Activated CD8-positive, alpha-beta memory T cell treated with anti-CD3 and anti-CD28 coated beads for 48 hours (primary cell): Measurements from ENCODE around the gene RABL6.
"Not testable (repeated sequence)": the region's sequence is repeated elsewhere in the genome, so short reads cannot be mapped to it uniquely, and the experiment has no call there.

Source experiments
- DNase-seq, 3 experiments: peaks; one replicate each; pipeline ENCODE4 v3.0.0-alpha.2; 2020; ENCODE audit warnings: low read depth in 2 of 3, low spot score in 2 of 3

RABL6 gene

DNA sequence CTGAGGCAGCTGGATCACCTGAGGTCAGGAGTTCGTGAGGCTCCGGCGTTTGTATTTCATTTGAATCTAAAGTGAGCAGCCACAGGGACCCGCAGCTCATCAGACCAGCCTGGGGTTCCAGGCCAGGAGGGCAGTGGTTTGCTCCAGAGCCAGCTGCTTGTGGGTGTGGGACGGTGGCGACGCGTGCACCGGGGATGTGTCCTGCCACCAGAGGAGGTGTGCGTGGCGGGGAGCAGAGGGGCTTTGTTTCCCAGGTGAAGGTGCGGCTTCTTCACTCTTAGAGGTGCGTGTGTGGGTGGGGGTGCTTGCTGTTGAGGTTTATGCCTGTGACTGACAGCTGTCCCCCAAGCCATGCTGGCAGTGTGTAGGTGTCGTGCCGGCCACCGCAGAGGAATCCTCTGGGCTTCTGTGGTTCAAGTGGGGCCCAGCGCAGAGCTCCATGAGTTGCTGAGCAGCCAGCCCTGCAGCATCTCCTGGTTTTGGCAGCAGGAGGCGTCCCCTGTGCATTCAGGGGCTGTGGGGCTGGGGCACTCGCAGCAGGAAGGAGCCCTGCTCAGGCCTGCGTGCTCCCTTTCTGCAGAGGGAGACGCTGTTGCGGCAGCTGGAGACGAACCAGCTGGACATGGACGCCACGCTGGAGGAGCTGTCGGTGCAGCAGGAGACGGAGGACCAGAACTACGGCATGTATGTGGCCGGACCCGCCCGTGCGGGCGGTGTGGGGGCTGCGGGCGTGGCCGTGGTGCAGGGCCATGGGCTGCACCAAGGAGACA, 27.6 kb downstream of the RABL6 start:
- DNase-seq: no peak

DNA sequence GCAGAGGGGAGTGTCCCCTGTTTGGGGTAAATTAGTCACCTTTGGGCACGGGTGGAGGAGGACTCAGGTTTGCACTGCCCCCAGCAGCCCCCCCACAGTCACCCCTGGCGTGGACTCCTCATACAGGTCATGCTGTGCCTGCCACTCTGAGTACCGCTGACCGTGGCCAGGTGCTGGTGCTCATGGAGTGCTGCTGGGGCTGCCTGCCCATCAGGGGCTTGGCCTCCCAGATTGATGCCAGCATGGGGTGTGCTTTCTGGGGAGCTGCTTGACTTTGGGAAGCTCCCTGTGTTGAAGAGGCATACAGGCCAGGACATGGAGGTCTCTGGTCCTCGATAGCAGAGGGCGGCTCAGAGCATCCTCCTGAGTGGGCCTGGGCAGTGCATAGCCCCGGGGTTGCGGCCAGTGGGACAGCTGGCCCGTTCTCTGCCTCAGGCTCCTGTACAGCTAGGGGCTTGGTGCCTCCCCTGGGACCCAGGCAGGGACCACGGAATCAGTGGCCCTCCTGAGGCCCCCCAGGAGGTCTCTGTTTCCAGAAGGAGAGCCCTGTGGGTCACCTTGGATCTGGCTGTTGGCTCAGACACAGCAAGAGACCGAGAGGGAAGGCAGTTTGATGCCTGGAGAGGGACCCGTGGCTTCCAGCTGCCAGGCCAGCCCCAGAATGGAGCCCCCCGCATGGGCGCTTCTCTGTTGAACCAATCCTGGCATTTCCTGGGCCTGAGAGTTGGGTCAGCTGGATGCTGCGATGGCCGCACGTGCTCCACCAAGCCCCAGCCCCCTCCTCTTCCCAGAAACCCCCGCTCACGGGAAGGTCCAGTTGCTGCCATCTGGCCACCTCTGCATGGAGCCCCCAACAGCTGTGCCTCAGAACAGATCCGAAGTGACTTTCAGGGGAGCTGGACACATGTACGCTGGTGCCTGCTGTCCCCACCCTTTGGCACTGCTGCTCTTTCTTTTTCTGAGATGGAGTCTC, 28.5 kb downstream of the RABL6 start:
- DNase-seq: no peak

- no peak for DNase-seq
Observed at GRCh38 chr9:136837146-136837855, 29.6 kb downstream of the RABL6 start.

GRCh38 chr9:136837856-136838277, 30.1 kb downstream of the RABL6 start:
- not testable (repeated sequence) for DNase-seq

- DNase-seq: no peak
Observed at GRCh38 chr9:136838314-136839228, 30.8 kb downstream of the RABL6 start.

DNA sequence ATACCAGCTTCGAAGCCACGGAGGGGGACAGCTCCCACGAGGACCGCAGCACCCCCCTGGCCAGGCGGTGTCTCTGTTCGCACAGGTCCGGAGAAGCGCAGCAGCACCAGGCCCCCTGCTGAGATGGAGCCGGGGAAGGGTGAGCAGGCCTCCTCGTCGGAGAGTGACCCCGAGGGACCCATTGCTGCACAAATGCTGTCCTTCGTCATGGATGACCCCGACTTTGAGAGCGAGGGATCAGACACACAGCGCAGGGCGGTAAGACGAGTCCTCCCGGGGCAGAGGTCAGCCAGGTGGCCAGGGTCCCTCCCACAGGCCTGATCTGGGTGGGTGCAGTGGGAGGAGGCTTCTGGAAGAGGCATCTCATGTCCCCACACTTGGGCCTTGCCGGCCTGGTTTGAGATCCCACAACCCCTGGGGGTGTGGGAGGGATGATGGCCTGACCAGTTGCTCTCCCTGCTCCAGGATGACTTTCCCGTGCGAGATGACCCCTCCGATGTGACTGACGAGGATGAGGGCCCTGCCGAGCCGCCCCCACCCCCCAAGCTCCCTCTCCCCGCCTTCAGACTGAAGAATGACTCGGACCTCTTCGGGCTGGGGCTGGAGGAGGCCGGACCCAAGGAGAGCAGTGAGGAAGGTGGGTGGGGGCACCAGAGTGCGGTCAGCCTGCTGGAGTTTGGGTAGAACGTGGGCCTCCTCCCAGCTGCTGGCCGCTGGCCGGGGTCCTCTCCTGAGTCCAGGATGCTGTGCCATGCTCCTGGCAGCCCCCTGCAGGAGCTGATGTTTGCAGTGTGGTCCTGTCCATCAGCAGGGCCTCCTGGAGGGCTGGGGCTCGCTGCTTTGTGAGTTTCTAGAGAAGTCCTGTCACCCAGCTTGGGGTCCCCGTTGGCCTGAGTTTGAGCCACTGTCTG, 31.7 kb downstream of the RABL6 start:
- DNase-seq: no peak

DNA sequence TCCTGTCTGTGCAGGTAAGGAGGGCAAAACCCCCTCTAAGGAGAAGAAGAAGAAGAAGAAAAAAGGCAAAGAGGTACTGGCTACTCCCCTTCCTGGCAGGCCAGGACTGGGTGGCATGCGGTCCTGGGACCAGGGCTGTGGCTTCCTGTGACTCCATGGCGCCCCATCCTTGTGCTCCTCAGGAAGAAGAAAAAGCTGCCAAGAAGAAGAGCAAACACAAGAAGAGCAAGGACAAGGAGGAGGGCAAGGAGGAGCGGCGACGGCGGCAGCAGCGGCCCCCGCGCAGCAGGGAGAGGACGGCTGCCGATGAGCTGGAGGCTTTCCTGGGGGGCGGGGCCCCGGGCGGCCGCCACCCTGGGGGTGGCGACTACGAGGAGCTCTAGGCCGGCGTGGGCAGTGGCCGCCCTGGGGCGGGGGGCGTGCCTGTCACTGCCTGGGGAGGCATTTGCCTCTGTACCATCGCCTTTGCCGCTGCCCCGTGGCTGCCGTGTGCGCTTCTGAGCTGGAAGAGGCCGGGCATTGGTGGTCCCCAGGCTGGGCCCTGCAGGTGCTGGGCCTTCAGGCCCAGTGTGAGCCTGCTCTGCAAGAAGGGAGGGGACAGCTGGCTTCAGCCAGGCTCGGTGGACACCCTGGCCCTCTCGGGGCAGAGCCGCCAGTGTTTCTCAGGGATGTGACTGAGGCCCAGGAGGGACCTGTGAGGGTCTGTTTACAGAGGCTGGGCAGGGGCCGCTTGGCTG, 32.6 kb downstream of the RABL6 start:
- DNase-seq: no peak

- DNase-seq: no peak
Observed at GRCh38 chr9:136840877-136841645, 33.3 kb downstream of the RABL6 start.

- DNase-seq: not testable (repeated sequence)
Observed at GRCh38 chr9:136841646-136842379, 34.1 kb downstream of the RABL6 start.

- peak; percentile 53 to 74 (median 72) for DNase-seq
Observed at GRCh38 chr9:136842380-136842948, 34.7 kb downstream of the RABL6 start, which contains the start of gene AJM1. TSS of gene AJM1 (plus strand) at chr9:136842478. CDS start at chr9:136844415, 1,937 bp downstream.

- DNase-seq: not testable (repeated sequence)
Observed at GRCh38 chr9:136843159-136843800, 35.5 kb downstream of the RABL6 start.

GRCh38 chr9:136843801-136844740, 36.3 kb downstream of the RABL6 start:
- peak in 2 of 3 experiments; percentile 50 to 60 for DNase-seq

- no peak for DNase-seq
Observed at GRCh38 chr9:136844761-136845464, 37.2 kb downstream of the RABL6 start.
